Stimulated activated CD4-positive, alpha-beta T cell treated with anti-CD3 and anti-CD28 coated beads, TNF-alpha, amount 100 ng/mL, for 4 hours (primary cell): ENCODE results near the gene PRPF18.

Experiments
- DNase-seq, 3 experiments: peaks; one replicate each; pipeline ENCODE4 v3.0.0-alpha.2; 2020; ENCODE audit warnings: low read depth in 3 of 3

The PRPF18 gene

DNA sequence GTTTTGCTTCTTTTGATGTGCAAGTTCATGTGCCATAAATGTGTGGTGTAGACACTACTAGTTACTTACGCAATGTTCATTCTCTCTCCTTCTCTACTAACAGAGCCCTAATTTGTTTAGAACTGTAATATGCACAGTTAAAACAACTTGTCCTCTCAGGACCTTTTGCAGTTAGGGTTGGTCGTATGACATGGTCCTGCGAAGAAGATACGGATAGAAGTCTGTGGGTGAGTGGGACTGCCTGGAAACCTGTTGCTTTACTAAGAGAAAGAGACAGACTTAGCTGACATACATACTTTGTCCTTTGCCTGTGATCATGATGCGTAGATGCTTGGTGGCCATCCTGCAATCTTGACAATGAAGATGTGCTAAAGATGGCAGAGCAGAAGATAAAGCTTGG, 51.1 kb downstream of the PRPF18 start:
- no peak for DNase-seq

GRCh38 chr10:13642293-13642692, 55.5 kb downstream of the PRPF18 start:
- no peak for DNase-seq

DNA sequence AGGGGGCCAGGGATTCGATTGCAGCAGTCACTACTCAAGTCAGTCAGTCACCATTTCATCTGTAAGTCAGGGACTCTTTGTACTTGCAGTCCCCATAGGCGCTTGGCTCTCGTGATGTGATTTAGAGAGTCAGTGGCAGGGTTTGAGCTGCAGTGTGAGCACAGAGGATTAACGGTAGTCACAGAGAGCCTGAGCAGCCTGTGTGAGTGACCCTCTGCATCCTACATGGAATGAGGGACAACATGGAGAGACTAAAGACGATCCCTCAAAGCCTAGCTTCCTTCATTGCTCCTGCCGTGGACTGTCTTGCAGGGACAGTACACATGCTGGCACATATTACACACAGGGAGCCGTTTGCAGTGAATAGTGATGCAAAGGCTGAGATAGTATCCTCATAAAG, 56.3 kb downstream of the PRPF18 start:
- DNase-seq: no peak

GRCh38 chr10:13644866-13645265, 58.1 kb downstream of the PRPF18 start:
- no peak for DNase-seq

- DNase-seq: no peak
These were observed 61.7 kb downstream of the PRPF18 start for GRCh38 chr10:13648425-13648824.

DNA sequence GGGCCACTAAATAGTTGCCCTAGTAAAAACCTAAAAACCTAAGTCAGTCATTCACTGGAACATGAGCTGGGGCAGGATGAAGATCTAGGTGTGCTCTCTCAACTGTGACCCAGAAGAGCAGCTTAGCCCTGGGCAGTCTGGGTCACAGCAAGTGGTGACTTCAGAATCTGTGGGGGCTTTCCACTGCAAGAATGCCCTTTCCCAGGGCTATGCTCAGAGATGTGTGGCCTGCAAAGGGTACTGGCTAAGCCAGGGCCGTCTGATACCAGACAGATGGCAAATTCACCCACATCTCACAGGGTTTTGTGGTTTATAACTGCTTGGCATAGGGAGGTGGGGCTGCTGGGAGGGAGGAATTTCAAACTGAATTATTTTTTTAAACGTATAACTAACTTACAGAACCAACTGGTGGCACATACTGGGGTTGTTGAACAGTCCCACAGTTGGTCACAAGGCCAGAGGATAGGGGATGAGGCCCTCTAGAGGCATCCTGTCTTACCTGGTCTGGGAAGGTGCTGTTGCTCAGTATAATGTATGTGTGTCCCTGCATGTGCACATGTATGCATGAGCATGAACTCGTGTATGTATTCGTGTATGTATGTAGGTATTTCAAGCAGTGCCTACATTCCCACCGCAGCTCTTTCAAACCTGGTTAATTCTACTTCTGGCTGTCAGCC, 63.2 kb downstream of the PRPF18 start:
- DNase-seq: no peak

DNA sequence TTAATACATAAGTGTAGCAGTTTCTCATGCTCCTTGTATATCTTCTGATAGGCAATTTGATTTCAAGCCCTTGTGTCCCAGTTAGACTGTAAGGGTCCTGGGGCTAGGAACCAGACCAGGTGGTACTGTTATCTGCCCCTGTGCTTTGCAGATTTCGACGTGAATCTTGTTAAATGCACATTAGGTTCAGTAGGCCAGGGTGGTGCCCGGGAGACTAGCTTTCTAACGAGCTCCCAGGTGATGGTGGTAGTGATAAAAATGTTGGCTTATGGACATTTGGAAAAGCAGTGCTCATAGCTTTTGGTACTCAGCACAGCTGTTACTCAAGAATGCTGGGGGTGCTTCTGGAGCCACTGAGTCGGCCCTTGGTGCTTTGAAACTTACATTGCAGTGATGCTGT, 64.2 kb downstream of the PRPF18 start:
- no peak for DNase-seq

DNA sequence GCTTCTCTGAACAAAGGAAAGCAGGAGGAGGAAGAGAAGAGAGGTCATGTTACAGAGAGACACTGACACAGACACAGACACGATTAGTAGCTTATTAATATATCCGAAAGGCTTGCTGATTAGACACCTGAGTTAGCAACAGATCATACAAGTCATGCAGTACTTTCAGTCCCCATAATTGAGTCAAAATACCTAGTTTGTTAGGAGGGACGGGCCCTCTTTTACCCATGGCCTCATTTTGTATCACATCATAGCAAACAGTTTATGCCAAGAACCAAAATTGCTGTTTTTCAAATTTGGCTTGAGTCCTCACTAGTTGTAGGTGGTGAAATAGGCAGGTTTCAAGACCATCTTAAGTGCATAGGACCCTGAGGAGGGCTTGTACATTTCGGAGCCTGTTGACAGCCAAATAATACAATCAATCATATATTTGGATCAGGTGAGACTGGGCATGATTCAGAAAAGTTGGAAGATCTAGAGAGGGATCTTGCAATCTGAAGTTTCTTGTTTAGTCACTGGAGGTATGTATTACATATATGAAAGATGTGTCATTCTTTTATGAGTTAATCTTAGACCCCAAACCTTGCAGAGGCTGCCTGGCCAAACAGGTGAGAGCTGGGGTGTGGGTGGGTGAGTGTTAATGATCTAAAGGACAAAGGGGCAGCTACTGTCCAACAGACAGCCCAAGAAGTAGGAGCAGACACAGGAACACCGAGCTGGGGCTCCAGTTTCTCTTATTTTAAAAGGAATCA, 65.4 kb downstream of the PRPF18 start:
- DNase-seq: no peak

DNA sequence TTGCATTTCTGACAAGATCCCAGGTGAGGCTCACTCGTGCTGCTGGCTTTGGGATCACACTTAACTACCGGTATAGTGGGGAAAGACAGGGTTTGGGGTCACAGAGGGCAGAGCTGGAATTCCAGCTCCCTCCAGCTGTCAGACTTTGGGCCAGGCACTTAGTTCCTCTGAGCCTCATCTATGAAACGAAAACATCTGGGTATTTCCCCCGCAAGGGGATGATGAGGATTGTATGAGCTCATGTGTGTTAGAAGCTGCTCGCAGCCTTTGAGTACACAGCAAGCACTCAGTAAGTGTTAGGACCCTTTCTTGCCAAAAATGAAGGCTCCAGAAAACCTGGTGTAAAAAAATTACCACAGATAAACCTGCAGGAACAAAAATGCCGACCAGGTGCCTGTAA, 66.1 kb downstream of the PRPF18 start:
- DNase-seq: no peak

- no peak for DNase-seq
These were observed 67.5 kb downstream of the PRPF18 start for GRCh38 chr10:13654118-13654830.

- DNase-seq: no peak
These were observed 68.1 kb downstream of the PRPF18 start for GRCh38 chr10:13654846-13655245.

DNA sequence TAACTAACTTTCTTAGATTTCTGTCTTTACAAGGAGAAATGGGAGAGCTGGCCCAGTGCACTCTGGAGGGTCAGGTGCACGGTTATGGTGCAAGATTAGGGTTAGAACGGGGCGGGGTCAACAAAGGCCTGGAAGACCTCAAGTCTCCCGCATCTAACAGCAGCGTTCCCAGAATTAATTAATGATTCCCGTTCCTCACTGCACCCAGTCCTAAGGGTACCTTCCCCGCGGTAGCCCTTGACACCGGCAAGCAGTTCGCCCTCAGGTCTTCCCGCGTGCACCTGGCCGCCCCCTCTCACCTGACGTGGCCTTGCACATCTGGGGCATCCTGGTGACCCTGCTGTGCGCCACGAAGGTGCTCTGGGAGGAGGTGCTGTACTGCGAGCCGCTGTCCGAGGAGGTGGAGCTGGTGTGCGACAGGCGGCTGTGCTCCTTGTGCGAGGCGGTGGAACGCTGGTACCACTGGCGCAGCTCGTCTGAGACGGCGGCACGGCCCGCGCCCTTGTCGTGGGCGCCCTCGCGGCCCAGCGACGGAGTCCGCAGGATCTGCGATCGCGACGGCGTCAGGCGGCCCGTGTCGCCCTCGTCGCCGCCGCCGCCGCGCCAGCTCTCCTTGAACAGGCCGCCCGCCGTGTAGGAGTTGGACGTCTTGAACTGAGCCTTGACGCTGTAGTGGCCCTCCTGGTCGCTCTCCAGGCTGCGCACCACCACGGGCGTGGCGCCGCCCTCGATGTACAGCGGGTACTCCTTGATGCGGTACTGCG, 69.8 kb downstream of the PRPF18 start:
- DNase-seq: no peak

GRCh38 chr10:13657101-13657680, 70.4 kb downstream of the PRPF18 start:
- no peak for DNase-seq

DNA sequence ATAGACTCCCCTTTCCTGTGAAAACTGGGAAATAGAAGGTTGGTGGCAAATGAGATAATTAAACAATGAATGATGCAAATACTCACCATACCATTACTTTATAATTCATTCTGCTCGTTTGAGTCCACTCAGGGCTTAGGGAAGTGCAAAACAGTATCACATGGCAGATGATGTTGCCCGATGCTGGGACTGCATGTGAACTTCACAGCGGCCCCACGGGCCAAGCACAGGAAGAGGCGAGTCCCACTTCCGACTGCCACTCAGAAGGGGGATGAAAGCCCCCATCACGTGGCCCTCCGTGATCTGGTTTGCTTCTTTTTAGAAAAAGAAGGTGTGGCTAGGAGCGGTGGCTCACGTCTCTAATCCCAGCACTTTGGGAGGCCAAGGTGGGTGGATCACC, 71.5 kb downstream of the PRPF18 start:
- DNase-seq: no peak

- DNase-seq: no peak
These were observed 72.3 kb downstream of the PRPF18 start for GRCh38 chr10:13658871-13659685.

- DNase-seq: peak; percentile 41 to 49 (median 47)
These were observed 73.3 kb downstream of the PRPF18 start for GRCh38 chr10:13659887-13660550.

DNA sequence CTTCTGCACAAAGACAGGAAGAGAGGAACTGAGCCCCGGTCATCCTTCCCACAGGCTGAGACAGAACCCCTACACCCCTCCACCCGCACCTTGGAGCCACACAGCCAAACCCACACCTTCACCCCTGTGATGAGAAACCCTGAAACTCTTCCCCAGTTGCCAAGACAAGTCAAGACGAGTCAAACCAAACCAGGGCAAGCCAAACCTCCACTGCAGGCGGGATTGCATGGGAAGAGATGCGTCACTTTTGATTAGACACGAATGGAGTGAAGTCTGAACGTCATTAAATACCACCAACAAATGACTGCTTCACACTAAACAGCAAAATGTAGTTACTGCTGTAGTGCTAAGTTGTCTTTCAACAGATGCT, 73.8 kb downstream of the PRPF18 start:
- no peak for DNase-seq

DNA sequence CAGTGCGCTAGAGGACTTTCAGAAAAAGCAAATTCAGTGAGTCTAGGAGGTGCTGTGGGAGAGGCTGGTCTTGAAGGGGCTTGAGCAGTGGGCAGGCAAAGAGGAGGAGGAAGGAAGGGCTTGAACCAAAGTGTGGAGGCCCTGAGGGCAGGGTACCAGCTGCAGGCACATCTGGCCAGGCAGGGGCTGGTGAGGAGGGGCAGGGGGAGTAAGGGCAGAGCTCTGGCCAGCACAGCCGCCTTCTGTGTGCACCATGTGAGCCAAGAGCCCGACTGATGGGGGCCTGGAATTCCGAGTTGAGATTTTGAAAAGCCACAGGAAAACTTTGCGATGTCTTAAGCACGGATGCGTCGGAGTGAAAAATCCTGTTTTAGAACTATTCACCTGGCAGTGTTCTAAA, 74.5 kb downstream of the PRPF18 start:
- no peak for DNase-seq

DNA sequence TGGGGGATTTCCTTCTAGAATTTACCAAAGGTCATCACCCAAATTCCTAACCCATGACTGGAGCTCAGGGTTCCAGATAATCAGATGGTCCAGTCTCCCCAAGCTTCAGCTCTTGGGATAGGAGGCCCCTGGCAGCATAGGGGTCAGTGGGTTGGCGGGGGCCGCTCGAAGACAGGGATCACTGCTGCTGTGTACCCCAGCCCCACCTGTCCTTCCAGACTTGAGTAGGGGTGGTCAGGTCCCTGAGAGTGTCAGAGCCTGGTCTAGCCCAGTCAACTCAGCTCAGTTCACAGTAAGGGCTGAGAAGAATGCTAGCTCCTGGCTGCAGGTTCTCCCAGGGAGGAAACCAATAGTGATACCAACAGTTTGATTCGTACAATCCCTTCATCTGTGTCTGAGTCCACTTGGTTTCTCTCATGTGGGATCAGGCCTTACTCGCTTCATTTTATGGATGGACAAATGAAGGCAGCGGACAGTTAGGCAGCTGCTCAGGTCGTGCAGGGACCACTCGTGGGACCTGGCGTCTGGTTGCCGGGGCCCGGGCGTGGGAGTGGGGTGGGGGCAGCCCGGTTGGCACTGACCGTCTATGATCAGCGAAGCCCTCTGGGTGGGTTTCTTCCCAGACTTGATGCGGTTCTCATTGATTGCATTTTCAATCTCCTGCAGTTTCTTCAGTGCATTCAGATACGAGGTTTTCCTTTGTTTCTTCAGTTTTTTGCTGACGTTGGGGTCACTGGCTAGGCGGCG, 78.9 kb downstream of the PRPF18 start:
- DNase-seq: no peak

DNA sequence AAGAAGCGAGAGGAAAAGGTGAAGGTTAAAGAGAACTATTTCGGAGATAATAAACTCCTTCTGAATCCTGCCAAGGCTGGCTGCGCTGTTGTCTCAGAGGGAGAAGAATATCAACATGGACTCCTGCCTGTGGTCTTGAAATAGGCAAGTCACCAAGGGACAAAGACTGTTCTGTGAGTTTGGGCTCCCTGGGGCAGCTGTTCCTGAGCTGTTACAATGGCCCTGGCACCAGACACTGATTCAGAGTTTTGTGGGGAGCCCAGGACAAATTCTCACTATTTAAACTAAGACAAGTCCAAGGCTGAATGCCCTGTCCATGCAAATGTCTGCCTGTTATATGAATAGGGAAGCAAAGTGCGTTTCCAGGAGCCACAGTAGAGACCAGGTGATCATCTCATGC, 81.4 kb downstream of the PRPF18 start:
- DNase-seq: no peak
